HG02623 (cell line): ENCODE data around the gene MTCL3.

ENCODE experiments used
- ATAC-seq: cut with Tn5 transposase; IDR thresholded peaks from one replicate; pipeline ENCODE4 v1.9.1; 2021; ENCODE audit warnings: moderate library complexity; ENCODE audit not compliant: unreplicated experiment

Gene MTCL3

DNA sequence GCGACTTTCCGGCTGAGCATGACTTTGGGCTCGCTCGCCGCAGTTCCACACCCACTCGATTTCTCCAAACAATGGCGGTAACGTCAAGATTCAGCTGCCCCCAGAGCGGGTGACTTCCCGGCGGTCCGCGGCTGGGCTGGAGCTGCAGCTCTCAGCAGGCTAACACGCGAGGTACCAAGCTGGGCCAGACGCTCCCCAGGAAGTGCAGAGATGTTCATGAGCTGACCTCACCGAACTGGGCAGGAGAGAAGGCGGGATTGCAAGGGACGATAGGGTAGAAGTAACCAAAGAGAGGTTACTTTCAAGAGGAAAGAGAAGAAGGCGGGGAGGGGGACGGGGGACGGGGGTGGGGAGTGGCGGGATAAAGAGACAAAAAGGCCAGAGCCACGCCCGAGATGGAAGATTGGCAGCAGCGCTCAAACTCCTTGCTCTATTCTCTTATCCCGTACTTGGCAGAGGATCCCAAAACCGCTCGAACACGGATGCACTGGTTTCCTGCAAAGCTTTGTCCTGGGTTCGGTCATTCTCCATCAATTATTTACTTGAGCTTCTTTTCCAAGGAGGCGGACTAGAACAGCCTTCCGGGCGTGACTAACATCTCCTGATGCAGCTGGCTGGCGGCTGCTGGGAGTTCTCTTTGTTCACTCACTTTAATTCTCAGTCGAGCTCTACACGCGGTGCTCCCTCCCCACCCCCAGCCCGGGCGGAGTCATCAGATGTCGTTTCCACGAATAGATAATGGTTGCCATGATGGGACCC is at the start of gene MTCL3:
Gene MTCL3, minus strand, starts transcription at position 626 of the 759 bp plus-strand sequence.
- no peak for ATAC-seq

DNA sequence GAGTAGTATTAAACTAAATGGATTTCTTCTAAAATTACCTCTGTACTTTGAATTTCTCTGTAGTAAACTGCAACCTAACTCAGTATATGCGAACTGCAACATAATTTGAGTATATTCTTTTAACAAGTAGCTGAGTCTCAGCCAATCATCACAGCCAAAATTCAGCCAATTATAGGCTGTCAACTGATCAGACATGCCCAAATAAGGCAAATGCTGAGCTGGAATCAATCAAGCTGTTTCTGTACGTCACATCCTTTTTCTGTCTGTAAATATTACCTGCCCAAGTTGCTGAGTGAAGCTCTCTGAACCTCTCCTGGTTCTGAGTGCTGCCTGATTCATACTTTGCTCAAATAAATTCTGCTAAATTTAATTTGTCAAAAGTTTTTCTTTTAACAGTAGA is 48.3 kb upstream of the MTCL3 start:
- no peak for ATAC-seq

GRCh38 chr6:127566651-127567050 is 47.5 kb upstream of the MTCL3 start:
- no peak for ATAC-seq

DNA sequence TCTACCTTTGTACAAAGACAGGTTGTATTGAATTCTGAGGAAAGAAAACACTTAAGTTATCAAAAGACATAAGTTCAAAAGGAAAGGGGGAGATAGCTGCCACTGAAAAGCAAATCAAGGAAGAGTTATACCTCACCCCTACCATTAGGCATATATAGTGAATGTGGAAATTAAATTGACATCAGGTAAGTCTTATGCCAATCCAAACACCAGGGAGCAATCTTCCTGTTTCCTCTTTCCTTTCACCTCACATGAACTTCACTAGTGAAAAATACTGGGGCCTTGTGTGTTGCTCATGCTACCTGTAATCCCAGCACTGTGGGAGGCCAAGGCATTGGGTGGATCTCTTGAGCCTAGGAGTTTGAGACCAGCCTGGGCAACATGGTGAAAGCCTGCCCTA is 47.0 kb upstream of the MTCL3 start:
- no peak for ATAC-seq

DNA sequence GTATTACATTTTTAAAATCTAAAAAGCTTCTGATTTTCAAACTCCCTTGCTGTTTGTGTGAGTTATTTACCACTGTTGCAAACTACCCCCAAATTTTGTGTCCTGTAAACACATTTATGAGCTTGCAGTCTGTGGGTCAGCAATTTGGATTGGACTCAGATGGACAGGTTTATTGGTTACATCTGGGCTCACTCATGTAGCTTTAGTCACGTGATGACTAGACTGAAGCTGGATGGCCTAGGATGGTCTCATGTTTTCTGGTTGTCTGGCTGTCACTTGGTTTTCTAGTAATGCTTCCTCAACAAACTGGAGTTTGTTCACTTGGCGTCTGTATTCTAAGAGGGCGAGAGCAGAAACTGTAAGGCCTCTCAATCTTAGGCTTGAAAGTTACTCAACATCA is 45.6 kb upstream of the MTCL3 start:
- no peak for ATAC-seq

DNA sequence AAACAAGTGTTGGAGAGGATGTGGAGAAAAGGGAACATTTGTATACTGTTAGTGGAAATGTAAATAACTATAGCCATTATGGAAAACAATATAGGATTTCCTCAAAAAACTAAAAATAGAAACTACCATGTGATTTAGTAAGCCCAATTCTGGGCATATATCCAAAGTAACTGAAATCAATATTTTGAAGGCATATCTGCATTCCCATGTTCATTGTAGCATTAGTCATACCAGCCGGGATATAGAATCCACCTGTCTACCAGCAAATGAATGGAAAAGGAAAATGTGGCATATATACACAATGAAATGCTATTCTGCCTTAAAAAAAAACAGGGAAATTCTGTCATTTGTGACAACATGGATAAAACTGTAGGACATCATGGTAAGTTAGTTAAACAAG is 42.5 kb upstream of the MTCL3 start:
- ATAC-seq: no peak

- no peak for ATAC-seq
These were observed 35.4 kb upstream of the MTCL3 start for GRCh38 chr6:127554435-127555006.

DNA sequence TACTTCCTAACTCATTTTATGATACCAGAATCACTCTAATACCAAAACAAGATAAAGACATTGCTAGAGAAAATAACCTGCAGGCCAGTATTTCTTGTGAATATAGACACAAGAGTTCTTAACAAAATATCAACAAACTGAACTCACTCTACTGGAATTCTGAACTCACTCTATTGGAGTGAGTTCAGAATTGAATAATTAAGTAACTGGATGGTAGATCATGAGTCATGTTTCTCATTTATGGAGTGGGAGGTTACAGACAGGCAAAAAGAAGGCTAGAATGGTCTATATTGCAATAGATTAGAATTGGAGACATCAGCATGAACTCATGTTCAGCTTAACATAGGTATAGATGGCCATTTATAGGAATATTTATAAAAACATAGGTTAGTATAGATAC is 31.3 kb upstream of the MTCL3 start:
- ATAC-seq: no peak

DNA sequence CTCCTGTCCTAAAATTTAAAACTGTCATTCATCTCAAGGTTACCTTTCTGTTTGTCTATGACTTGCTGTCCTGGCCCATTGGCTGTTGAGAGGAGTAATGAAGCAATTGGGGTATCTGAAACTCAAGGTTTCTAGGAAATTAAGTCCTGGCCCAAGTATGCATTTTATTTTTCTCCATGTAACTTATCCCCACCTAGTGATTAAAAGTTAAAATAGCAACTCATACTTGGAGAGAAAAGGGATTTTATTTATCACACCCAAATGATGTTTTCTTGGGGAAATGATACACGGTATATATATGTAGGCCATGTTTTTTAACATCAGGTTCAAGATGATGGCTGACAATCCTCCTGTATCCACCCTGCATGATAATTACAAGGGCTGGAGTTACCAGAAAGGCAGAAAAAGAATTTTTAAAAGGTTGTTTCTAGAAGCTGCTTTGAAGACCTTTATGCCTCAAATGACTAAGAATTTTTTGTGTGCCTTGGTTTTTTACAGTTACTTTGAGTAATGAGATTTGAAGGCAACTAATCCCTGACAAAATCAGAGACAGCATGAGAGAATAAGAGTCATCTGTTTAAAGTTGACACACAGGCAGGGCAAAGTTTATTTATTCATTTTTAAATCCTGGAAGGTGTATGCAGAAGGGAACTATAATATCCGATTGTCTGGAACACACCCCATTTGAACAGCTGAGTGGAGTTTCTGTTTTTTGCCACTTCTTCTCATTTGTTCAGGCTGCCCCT is 28.9 kb upstream of the MTCL3 start:
- no peak for ATAC-seq

GRCh38 chr6:127547215-127547614 is 28.1 kb upstream of the MTCL3 start:
- ATAC-seq: no peak

DNA sequence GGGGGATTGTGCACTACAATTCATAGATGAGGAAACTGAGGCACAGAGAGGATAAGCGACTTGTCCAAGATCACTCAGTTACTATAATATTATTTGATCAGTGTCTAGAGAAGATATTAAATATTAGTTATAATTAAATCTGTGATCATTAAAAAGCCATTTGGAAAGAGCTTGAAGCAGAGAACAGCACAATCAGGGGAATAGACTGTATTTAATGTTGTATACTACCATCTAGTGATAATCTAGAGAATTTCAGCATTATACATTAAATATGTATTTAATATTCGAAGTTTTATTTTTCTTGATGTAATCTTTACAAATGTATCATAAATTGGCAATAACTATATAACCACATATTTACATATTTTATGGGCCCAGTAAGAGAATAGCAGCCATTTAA is 20.1 kb upstream of the MTCL3 start:
- peak; percentile 56 for ATAC-seq

- peak; percentile 2 for ATAC-seq
These were observed 19.7 kb upstream of the MTCL3 start for GRCh38 chr6:127538750-127539264.

- no peak for ATAC-seq
These were observed 14.6 kb upstream of the MTCL3 start for GRCh38 chr6:127533736-127534135.

GRCh38 chr6:127533011-127533410 is 13.9 kb upstream of the MTCL3 start:
- no peak for ATAC-seq

DNA sequence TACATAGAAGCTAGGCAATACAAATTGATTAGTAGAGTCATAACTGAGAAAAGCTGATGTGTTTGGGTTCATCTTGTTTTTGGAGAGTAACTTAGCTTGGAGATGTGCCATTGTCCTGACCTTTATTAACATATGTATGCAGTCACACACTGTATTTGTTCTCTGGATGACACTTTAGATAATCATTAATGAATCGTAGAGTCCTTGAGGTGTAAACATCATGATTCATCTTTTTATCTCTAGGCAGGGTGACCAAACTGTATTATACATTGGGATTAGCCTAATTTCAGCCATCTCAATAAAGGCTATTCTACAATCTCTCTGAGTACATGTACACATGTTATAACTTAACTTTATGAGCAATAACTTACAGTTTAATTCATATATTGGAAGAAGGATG is 3.6 kb upstream of the MTCL3 start:
- ATAC-seq: no peak

GRCh38 chr6:127520066-127520465 is 931 bp upstream of the MTCL3 start:
- ATAC-seq: no peak

GRCh38 chr6:127519469-127519785 is 292 bp upstream of the MTCL3 start:
- no peak for ATAC-seq

DNA sequence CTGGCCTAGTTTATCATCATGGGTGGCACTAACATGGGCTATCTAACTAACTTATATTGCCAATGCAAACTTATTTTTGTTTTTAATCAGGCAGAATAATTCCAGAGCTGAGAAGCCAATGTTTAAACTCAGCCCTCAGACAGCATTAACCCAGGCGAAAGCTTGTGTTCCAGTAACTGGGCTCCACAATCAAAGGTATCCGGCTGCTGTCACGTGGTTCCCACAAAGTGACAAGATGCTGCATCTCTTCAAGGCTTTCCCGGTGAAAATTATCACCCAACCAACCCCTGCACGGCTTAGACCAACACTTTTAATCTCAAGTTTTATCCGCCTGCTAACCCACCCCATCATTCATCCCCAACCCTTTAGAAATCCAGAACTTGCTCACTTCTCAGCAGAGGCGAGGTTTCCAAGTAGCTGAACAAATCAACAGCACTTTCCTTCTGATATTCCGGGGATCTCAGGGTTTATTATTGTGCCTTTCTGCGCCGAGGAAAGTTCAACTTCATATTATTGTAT is 885 bp downstream of the MTCL3 start:
- no peak for ATAC-seq

- no peak for ATAC-seq
These were observed 1.4 kb downstream of the MTCL3 start for GRCh38 chr6:127517693-127518092.

GRCh38 chr6:127516662-127517273 is 2.4 kb downstream of the MTCL3 start:
- peak; percentile 62 for ATAC-seq
